Panc1 (cell line): ENCODE measurements around the gene APOM.

Experiments
- CTCF ChIP-seq: fragments of 450-650 bp; IDR thresholded peaks from 2 replicates; pipeline ENCODE4 v1.5.1; 2017; ENCODE audit warnings: mild to moderate bottlenecking
- POLR2AphosphoS5 ChIP-seq: IDR thresholded peaks from 2 replicates; pipeline ENCODE4 v1.6.1; 2012; ENCODE audit warnings: mild to moderate bottlenecking, low read depth, low read length, moderate library complexity
- REST ChIP-seq, 2 experiments: IDR thresholded peaks; 2 replicates each; pipeline ENCODE4 v1.6.1; 2011 to 2012; ENCODE audit warnings: low read depth in 2 of 2, control low read depth in 1 of 2, low read length in 1 of 2, mild to moderate bottlenecking in 1 of 2, moderate library complexity in 1 of 2; ENCODE audit not compliant: insufficient read depth in 1 of 2

- TF ChIP-seq CTCF (peak; percentile 86), POLR2AphosphoS5 (no peak), REST (IDR thresholded peaks at IDR 0.05; ENCODE audit: insufficient read depth in 1 of 2, low read depth in 2 of 2, low read length in 1 of 2) (no peak)
These were observed 24.8 kb downstream of the APOM start, which contains the start of gene LY6G5C for GRCh38 chr6:31680226-31681134.
